Skeletal muscle cell (primary cell): ENCODE results near the gene GPR31.

Source experiments
- DNase-seq: peaks from one replicate; pipeline ENCODE4 v3.0.0-alpha.2; 2010; ENCODE audit warnings: low read depth
- H3K4me3 ChIP-seq: 2 replicates; pipeline ENCODE4 v1.5.1; 2011; ENCODE audit warnings: low read depth, mild to moderate bottlenecking, control low read depth, low read length, moderate library complexity

GPR31 gene

GRCh38 chr6:167122041-167122826, 35.5 kb downstream of the GPR31 start:
- H3K4me3 ChIP-seq: no peak overlapping the region
- no peak for DNase-seq

- no peak overlapping the region for H3K4me3 ChIP-seq
- no peak for DNase-seq
Measured at GRCh38 chr6:167121335-167121841, 36.4 kb downstream of the GPR31 start.

GRCh38 chr6:167120583-167120903, 37.2 kb downstream of the GPR31 start:
- no peak overlapping the region for H3K4me3 ChIP-seq
- DNase-seq: no peak

- no peak overlapping the region for H3K4me3 ChIP-seq
- no peak for DNase-seq
Measured at GRCh38 chr6:167119670-167120582, 37.9 kb downstream of the GPR31 start.

GRCh38 chr6:167118839-167119238, 38.9 kb downstream of the GPR31 start:
- no peak overlapping the region for H3K4me3 ChIP-seq
- no peak for DNase-seq

GRCh38 chr6:167118006-167118405, 39.8 kb downstream of the GPR31 start:
- H3K4me3 ChIP-seq: no peak overlapping the region
- DNase-seq: no peak

- H3K4me3 ChIP-seq: no peak overlapping the region
- no peak for DNase-seq
Measured at GRCh38 chr6:167116838-167117228, 40.9 kb downstream of the GPR31 start.

GRCh38 chr6:167116109-167116837, 41.5 kb downstream of the GPR31 start:
- H3K4me3 ChIP-seq: no peak overlapping the region
- DNase-seq: no peak

- DNase-seq: no peak
Measured at GRCh38 chr6:167115054-167115453, 42.7 kb downstream of the GPR31 start.

GRCh38 chr6:167113935-167114910, 43.6 kb downstream of the GPR31 start:
- H3K4me3 ChIP-seq: no peak overlapping the region
- DNase-seq: no peak

More at GRCh38 chr6:167115054-167115453, 42.7 kb downstream of the GPR31 start:
- H3K4me3 ChIP-seq: no peak overlapping the region

- no peak for DNase-seq
- H3K4me3 ChIP-seq: no peak overlapping the region
Measured at GRCh38 chr6:167113047-167113754, 44.6 kb downstream of the GPR31 start.

GRCh38 chr6:167112421-167112820, 45.4 kb downstream of the GPR31 start:
- H3K4me3 ChIP-seq: no peak overlapping the region

GRCh38 chr6:167111597-167111996, 46.2 kb downstream of the GPR31 start:
- DNase-seq: no peak
- no peak overlapping the region for H3K4me3 ChIP-seq

More at GRCh38 chr6:167112421-167112820, 45.4 kb downstream of the GPR31 start:
- DNase-seq: no peak

GRCh38 chr6:167109651-167110050, 48.1 kb downstream of the GPR31 start:
- DNase-seq: no peak
- no peak overlapping the region for H3K4me3 ChIP-seq

GRCh38 chr6:167108278-167108677, 49.5 kb downstream of the GPR31 start:
- H3K4me3 ChIP-seq: no peak overlapping the region
- DNase-seq: no peak

- DNase-seq: no peak
Measured at GRCh38 chr6:167107787-167108186, 50.0 kb downstream of the GPR31 start.

GRCh38 chr6:167106406-167106805, 51.4 kb downstream of the GPR31 start:
- no peak overlapping the region for H3K4me3 ChIP-seq
- DNase-seq: no peak

More at GRCh38 chr6:167107787-167108186, 50.0 kb downstream of the GPR31 start:
- no peak overlapping the region for H3K4me3 ChIP-seq
